UCSD-AML1 (cell line): Measurements from ENCODE around the gene TRMT11.
"Not testable (repeated sequence)": the region's sequence is repeated elsewhere in the genome, so short reads cannot be mapped to it uniquely, and the experiment has no call there.

Experiments used
- DNase-seq: peaks from one replicate; lab custom pipeline; 2025; ENCODE audit not compliant: unreplicated experiment; lab: John Stamatoyannopoulos, UW

TRMT11 gene

GRCh38 chr6:125956506-125957390 lies 29.6 kb upstream of the TRMT11 start, which contains the start of gene HINT3:
Gene HINT3, plus strand, starts transcription at chr6:125956770. Its CDS starts 208 bp downstream, at chr6:125956978.
- peak; percentile 98 for DNase-seq

- no peak for DNase-seq
These were observed 29.0 kb upstream of the TRMT11 start for GRCh38 chr6:125957391-125957693.

DNA sequence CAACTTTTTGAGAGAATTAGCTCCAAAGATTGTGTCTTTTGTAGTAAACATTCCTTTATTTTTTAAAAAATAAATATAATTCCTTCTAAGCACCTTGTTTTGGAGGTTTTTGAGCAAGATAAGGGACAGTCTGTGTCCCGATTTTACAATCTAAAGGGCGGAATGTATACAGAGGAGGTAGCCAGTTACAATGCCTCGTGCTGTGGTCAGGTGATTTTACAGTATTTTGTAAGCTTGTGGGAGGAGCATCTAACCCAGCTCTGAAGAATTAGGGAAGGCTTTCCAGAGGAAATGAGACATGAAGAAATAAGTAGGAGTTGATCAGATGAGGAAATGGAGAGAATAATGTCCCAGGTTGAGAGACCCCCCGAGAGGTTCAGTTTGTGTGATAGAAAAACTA lies 28.5 kb upstream of the TRMT11 start:
- no peak for DNase-seq

GRCh38 chr6:125959041-125959440 lies 27.3 kb upstream of the TRMT11 start:
- no peak for DNase-seq

DNA sequence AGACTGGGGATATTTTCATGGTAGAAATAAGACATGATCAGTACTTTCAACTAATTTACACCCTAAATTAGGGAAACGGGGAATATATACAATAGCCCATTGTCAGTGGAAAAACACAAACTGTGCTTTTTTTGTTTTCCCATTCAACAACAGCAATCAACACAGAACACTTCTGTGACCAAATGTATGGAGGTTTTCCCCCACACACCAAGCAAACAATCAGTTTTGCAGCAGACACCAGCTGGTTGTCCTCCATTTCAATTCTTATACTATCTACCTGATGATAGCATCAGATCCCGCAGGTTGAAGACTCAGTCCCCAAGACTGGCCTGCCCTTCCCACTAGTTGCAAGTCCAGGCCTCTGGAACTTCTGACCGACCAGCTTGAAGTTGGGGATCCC lies 25.2 kb upstream of the TRMT11 start:
- no peak for DNase-seq

DNA sequence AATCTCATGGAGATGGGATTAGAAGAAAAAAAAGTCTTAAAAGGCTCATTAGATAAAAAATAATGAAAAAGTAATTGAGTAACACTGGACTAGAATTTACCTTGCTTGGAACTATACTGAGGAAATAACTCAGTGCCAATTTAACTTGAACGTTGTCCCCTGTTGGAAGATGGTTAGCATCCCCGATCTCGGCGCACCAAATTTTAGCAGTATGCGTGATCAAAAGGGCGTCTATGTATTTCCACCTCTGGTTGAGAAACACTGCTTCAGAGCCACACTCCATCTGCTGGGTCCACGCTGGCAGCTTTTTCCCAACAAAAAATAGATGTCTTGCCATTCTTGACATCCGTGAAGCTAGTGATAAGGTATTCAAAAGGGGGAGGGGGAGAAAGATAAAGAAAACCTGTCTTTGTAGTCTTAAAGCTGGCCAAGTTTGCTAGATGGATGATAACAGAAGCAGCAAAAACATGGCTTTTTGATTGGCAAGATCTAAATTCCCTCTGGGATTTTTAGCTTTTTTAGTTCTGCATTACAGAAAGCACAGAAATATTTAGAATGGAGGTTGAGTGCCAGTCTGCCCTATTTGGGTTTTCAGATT lies 23.3 kb upstream of the TRMT11 start:
- no peak for DNase-seq

GRCh38 chr6:125963817-125964216 lies 22.5 kb upstream of the TRMT11 start:
- no peak for DNase-seq

- DNase-seq = no peak
These were observed 19.8 kb upstream of the TRMT11 start for GRCh38 chr6:125966569-125966968.

DNA sequence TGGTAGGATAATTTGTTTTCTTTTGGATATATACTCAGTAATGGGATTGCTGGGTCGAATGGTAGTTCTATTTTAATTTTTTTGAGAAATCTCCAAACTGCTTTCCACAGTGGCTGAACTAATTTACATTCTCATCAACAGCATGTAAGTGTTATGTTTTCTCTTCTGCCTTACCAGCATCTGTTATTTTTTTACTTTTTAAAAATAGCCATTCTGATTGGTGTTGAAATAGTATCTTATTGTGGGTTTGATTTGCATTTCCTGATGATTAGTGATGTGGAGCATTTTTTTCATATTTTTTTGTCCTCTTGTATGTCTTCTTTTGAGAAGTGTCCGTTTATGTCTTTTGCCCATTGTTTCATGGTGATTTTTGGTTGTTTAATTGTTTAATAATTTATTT lies 17.8 kb upstream of the TRMT11 start:
- no peak for DNase-seq

- no peak for DNase-seq
These were observed 15.6 kb upstream of the TRMT11 start for GRCh38 chr6:125970760-125971159.

DNA sequence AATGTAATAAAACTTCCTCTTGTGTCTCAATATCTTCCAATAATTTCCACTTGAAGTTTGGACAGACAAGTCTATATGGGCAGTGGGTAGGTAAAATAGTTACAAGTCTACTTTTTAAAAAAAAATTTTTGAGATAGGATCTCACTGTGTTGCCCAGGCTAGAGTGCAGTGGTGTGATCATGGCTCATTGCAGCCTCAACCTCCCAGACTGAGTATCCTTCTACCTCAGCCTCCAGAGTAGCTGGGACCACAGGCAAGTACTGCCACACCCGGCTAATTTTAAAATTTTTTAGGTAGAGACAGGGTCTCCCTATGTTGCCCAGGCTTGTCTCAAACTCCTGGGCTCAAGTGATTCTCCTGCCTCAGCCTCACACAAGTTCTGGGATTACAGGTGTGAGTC lies 13.9 kb upstream of the TRMT11 start:
- DNase-seq = not testable (repeated sequence)

GRCh38 chr6:125974214-125974866 lies 12.0 kb upstream of the TRMT11 start:
- no peak for DNase-seq

DNA sequence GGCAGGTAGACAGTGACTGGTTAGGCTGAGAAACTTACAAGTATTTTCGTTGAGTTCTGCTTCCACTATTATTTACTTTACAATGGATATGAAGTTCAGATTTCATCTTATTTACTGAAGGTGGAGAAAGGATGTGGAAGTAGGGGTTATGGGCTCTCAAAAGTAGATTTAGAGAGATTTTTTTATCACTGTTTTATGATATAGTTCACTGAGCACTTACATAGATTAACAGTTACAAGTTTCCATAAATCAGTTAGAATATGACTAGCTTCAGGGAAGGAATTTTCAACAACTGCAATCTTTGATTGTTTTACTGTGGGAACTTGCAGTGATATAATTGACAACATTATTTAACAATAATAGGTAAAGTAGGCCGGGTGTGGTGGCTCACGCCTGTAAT lies 7.2 kb upstream of the TRMT11 start:
- DNase-seq = no peak

DNA sequence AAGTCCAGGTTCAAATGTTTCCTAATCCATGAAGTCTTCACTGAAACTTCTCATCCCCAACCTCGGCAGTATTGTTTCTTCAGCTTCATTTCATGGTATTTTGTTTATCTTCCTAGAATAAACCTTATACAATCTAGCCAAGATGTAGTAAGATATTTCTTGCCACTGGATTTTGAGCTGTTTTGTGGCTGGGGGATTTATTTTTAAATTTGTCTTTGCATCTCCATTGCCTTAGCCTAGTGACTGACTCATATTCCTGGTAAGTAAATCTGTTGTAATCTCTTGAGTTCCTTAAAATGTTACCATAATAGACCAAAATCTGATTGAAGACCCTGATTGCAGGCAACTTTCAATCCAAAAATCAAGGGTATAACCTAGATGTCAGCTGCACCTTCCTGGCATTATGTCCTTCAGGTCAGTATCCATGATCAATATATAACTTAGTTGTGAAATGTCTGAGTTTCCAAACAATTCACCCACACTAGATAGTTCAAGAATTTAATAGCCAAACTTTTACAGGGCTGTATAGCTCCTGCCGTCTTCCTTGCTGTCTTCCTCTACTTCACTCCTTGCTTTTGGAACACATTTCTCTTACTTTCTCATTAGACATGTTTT lies 4.7 kb upstream of the TRMT11 start:
- no peak for DNase-seq

GRCh38 chr6:125983246-125983945 lies 2.9 kb upstream of the TRMT11 start:
- DNase-seq = no peak

DNA sequence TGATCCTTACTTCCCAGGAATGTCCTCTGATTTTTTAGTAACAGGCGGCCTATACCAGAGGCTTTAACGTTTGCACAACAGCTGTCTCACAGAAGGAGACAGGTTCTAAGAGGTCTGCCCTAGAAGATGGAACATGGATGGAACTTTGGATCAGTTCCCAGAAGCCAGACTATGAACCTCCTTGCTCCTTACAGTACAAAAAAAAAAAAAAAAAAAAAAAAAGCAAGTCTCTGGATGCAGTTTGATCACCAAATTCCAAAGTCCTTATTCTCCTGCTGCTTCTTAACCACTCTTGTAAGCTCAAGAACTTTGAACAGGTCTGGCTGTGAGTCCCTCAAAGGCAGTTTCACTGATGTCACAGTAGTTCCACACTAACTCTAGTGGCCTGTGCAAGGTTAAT lies 2.0 kb upstream of the TRMT11 start:
- no peak for DNase-seq

DNA sequence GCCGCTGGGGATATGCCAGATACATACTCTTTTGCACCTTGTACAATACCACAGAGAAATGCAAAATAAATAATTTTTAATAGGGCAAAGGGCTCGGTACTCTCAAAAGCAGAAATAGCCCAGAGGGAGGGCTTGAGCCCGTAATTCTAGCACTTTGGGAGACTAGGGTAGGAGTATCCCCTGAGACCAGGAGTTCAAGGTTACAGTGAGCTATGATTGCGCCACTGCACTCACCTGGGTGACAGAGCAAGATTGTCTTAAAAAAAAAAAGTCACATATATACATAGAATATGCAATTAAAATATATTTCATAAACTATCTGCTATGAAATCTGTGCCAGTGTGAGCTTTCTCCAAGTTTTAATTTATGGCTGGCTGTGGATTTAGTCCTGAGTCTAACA lies 818 bp upstream of the TRMT11 start:
- DNase-seq = no peak

GRCh38 chr6:125985979-125986300 lies 400 bp upstream of the TRMT11 start:
- no peak for DNase-seq

DNA sequence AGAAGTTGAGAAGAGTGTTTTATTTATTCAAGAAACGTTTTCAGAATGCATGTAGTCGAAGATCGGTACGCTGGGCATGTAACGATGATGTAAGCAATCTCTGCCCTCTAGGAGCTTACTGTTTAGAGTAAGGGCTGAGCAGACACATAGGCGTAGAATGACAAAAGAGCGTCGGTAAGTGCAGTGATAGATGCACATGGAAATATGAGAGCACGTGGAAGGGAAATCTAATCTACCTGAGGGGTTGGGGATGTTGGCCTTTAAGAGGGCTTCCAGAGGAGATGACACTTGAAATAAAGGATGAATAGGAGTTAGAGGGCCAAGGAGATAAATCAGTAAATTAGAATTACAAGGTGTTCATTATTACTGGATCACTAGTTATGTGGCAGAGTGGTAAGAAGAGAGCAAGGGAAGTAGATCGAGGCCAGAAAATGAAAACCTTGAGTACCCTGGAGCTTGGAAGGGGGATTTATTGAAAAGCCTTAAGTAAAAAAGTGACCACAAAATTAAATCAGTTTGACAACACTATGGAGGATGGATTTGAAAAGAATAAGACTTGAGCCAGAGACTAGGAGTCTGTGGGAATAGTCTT lies 782 bp downstream of the TRMT11 start:
- no peak for DNase-seq

- DNase-seq = no peak
These were observed 1.9 kb downstream of the TRMT11 start for GRCh38 chr6:125988280-125988679.

DNA sequence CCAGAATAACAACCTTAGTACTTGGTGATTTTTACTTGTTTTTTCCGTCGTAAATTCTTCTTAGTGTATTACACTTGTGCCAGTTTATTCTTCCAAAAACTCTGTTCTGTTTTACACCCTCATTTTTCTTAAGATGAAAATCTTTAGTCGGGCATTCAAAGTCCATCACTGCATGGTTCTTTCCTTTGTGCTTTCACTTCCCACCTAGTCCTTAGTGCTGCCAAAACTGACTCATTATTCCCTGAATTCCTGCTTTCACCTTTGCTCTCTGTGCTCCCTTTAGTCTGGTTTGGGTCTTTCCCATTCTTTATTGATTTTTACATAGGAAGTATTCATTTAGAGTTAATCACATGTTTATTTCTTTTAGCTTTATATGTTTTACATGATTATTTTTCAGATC lies 3.3 kb downstream of the TRMT11 start:
- DNase-seq = no peak
